HL-60 (cell line): ENCODE data around the gene MEP1B.

Experiments
- DNase-seq, 2 experiments: peaks; one replicate each; pipeline ENCODE4 v3.0.0-alpha.2; 2010 to 2020; ENCODE audit warnings: low read depth in 1 of 2, low spot score in 1 of 2
- H3K27ac ChIP-seq: fragments of 250-450 bp; sonication (Bioruptor Pico); replicated peaks from 2 replicates; pipeline ENCODE4 v1.5.1; 2020; ENCODE audit warnings: mild to moderate bottlenecking, moderate library complexity
- H3K27me3 ChIP-seq: fragments of 250-450 bp; sonication (Bioruptor Pico); 2 replicates; pipeline ENCODE4 v1.5.1; 2021; ENCODE audit warnings: mild to moderate bottlenecking, moderate library complexity; ENCODE audit not compliant: insufficient read depth, poor library complexity, severe bottlenecking
- H3K4me3 ChIP-seq: replicated peaks from 2 replicates; pipeline ENCODE4 v1.5.1; 2011; ENCODE audit warnings: mild to moderate bottlenecking, control low read depth, low read length; ENCODE audit not compliant: insufficient read depth
- GABPA ChIP-seq: IDR thresholded peaks from 2 replicates; pipeline ENCODE4 v1.6.1; 2012; ENCODE audit warnings: low read depth
- POLR2AphosphoS5 ChIP-seq: IDR thresholded peaks from 2 replicates; pipeline ENCODE4 v1.6.1; 2012; ENCODE audit warnings: low read depth
- SPI1 ChIP-seq: IDR thresholded peaks from 2 replicates; pipeline ENCODE4 v1.6.1; 2012; ENCODE audit warnings: low read depth, mild to moderate bottlenecking, borderline replicate concordance
- long read RNA-seq: library from polyadenylated mRNA; unstranded; transcript quantifications from one replicate; pipeline ENCODE4 v2.0.0, GENCODE V29; 2020
- TF ChIP-seq, protein P1 (sequence below): IDR thresholded peaks from one replicate; pipeline ENCODE4 v1.5.1; 2011; ENCODE audit warnings: low read length, control low read depth, inconsistent platforms; ENCODE audit not compliant: insufficient read depth
- TF ChIP-seq, protein P2 (sequence below): IDR thresholded peaks from 2 replicates; pipeline ENCODE4 v1.6.1; 2012; ENCODE audit warnings: low read depth; ENCODE audit not compliant: insufficient replicate concordance

MEP1B gene
- long read RNA-seq, result 0 reads

DNA sequence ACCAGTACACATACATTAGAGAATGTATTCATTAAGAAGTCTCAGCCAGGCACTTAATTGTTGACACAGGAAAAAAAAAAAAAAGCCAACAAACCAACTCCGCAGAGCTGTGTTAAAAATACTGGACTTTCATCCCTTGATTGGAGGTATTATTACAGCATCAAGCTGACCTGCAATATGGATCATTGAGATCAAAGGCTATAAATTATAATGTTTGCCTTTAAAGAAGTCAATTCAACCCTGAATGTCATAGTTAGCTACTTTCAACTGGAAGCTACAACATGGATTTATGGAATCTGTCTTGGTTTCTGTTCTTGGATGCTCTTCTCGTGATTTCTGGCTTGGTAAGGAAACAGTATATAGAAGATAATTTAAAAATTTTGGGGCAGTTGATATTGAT is at the start of gene MEP1B:
MEP1B (plus strand) TSS at position 250 of the 400 bp plus-strand sequence; CDS start at position 282, 32 bp downstream.
- no peak for TF ChIP-seq SPI1
- TF ChIP-seq, protein P1, sequence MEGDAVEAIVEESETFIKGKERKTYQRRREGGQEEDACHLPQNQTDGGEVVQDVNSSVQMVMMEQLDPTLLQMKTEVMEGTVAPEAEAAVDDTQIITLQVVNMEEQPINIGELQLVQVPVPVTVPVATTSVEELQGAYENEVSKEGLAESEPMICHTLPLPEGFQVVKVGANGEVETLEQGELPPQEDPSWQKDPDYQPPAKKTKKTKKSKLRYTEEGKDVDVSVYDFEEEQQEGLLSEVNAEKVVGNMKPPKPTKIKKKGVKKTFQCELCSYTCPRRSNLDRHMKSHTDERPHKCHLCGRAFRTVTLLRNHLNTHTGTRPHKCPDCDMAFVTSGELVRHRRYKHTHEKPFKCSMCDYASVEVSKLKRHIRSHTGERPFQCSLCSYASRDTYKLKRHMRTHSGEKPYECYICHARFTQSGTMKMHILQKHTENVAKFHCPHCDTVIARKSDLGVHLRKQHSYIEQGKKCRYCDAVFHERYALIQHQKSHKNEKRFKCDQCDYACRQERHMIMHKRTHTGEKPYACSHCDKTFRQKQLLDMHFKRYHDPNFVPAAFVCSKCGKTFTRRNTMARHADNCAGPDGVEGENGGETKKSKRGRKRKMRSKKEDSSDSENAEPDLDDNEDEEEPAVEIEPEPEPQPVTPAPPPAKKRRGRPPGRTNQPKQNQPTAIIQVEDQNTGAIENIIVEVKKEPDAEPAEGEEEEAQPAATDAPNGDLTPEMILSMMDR, result no peak
- no peak for TF ChIP-seq POLR2AphosphoS5
- TF ChIP-seq, protein P2, sequence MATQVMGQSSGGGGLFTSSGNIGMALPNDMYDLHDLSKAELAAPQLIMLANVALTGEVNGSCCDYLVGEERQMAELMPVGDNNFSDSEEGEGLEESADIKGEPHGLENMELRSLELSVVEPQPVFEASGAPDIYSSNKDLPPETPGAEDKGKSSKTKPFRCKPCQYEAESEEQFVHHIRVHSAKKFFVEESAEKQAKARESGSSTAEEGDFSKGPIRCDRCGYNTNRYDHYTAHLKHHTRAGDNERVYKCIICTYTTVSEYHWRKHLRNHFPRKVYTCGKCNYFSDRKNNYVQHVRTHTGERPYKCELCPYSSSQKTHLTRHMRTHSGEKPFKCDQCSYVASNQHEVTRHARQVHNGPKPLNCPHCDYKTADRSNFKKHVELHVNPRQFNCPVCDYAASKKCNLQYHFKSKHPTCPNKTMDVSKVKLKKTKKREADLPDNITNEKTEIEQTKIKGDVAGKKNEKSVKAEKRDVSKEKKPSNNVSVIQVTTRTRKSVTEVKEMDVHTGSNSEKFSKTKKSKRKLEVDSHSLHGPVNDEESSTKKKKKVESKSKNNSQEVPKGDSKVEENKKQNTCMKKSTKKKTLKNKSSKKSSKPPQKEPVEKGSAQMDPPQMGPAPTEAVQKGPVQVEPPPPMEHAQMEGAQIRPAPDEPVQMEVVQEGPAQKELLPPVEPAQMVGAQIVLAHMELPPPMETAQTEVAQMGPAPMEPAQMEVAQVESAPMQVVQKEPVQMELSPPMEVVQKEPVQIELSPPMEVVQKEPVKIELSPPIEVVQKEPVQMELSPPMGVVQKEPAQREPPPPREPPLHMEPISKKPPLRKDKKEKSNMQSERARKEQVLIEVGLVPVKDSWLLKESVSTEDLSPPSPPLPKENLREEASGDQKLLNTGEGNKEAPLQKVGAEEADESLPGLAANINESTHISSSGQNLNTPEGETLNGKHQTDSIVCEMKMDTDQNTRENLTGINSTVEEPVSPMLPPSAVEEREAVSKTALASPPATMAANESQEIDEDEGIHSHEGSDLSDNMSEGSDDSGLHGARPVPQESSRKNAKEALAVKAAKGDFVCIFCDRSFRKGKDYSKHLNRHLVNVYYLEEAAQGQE, result no peak
- TF ChIP-seq GABPA, result no peak
- no peak within 1 kb of the TSS for H3K4me3 ChIP-seq
- H3K27ac ChIP-seq, result no peak within 1 kb of the TSS
- peaks cover 11% of the 10 kb centered on the region for H3K27me3 ChIP-seq
- DNase-seq, result no peak

DNA sequence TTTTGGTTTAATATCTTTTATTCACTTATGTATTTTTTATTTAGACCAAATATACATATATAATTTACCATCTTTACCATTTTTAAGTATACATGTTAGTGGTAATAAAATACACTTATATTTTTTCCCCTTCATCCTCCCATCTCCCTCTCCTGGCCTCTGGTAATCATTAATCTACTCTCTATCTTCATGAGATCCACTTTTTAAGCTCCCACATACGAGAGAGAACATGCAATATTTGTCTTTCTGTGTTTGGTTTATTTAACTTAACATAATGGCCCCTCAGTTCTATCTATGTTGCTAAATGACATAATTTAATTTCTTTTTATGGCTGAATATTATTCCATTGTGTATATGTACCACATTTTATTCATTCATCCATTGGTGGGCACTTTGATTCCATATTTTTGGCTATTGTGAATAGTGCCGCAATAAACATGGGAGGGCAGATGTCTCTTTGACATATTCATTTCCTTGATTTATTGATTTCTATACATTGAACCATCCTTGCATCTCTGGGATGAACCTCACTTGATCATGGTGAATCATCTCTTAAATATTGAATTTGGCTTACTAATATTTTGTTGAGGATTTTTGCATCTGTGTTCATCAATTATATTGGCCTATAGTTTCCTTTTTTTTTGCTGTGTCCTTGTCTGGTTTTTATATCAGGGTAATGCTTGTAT is 41.5 kb upstream of the MEP1B start:
- DNase-seq, result no peak
- no peak overlapping the region for H3K27ac ChIP-seq
- TF ChIP-seq, protein P1, result no peak
- TF ChIP-seq GABPA (no peak), POLR2AphosphoS5 (no peak), SPI1 (no peak)
- TF ChIP-seq, protein P2, result no peak
- no peaks in the 10 kb centered on the region for H3K27me3 ChIP-seq
- no peak overlapping the region for H3K4me3 ChIP-seq

DNA sequence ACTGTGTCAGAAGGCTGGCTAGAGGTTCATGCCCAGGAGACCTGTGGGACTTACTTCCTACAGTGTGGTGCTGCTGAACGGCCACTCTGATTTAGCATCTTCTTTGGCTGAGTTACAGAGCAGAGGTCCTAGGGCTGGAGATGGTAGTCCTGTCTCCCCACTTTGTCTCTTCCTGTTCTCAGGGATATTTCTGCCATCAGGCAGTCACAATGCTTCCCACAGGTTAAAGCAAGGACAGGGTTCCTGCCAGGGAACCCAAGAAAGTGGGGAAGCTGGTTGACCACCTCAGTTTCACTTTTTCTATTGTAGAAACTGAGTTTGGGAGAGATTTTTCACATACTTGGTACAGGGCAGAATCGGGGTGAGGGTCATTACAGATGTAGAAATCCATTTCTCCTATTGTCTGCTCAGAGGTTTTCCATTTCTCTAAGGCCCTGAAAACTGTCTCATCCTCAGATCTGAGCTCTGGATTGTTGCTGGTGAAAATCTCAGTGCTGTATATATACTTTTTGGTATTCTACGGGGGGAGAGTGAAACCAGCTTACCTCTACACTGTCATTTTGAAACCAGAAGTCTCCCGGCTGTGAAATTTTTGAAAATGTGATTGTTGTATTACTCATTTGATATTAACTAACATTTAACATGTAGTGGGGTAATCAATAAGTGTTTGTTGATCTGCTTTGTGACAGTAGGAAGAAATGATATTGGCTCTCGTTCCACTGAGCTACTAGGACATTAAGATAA is 37.0 kb upstream of the MEP1B start:
- DNase-seq, result no peak
- Histone ChIP-seq H3K4me3 (no peak overlapping the region), H3K27me3 (no peaks in the 10 kb centered on the region), H3K27ac (no peak overlapping the region)
- TF ChIP-seq, protein P1, result no peak
- TF ChIP-seq, protein P2, result no peak
- no peak for TF ChIP-seq GABPA
- TF ChIP-seq SPI1, result no peak
- no peak for TF ChIP-seq POLR2AphosphoS5
